WTC11 (cell line): Measurements from ENCODE around the gene TRAF2. TPM values are rescaled to one million over a fixed set of nuclear protein-coding genes. Genes with fewer than 3 reads are reported as not detected.

Experiments
- ATAC-seq: fragments of 200-7000 bp; cut with Tn5 transposase; 2 replicates; pipeline ENCODE4 v1.10.0; 2021; ENCODE audit warnings: mild to moderate bottlenecking, moderate library complexity
- Bru-seq: library from RNA; stranded (reverse); fragments of 400-500 nt; gene quantifications from one replicate; lab custom pipeline; 2021; lab: Mats Ljungman, UMichigan
- CTCF ChIA-PET: fragments of 300-600 bp; sonication (Branson Sonifier 250); formaldehyde crosslinking; loops from one replicate; lab custom pipeline; 2021; ENCODE audit warnings: antibody characterized with exemption; lab: Charles Lee
- POLR2A ChIA-PET: fragments of 350-600 bp; sonication (Branson Sonifier 250); formaldehyde crosslinking; loops from one replicate; lab custom pipeline; 2021; ENCODE audit warnings: antibody characterized with exemption; lab: Charles Lee
- DNase-seq: peaks from one replicate; pipeline ENCODE4 v3.0.0; 2021; ENCODE audit warnings: low spot score
- H3K27ac Mint-ChIP-seq: 2 replicates; pipeline ENCODE4 v1.8.0; 2021; ENCODE audit warnings: mixed read lengths
- H3K27me3 Mint-ChIP-seq: 2 replicates; pipeline ENCODE4 v1.8.0; 2021; ENCODE audit warnings: low read depth, mild to moderate bottlenecking, moderate library complexity, mixed read lengths
- H3K36me3 Mint-ChIP-seq: 2 replicates; pipeline ENCODE4 v1.8.0; 2021; ENCODE audit warnings: mixed read lengths
- H3K4me1 Mint-ChIP-seq: 2 replicates; pipeline ENCODE4 v1.8.0; 2022; ENCODE audit warnings: mixed read lengths
- H3K4me3 Mint-ChIP-seq: 2 replicates; pipeline ENCODE4 v1.8.0; 2021; ENCODE audit warnings: mild to moderate bottlenecking, moderate library complexity, mixed read lengths
- H3K9me3 Mint-ChIP-seq: 2 replicates; pipeline ENCODE4 v1.8.0; 2021; ENCODE audit warnings: mixed read lengths
- ELF4 ChIP-seq: sonication (generic); formaldehyde crosslinking; IDR thresholded peaks from 2 replicates; pipeline ENCODE4 v1.8.1; 2022; ENCODE audit warnings: low read depth, mild to moderate bottlenecking, moderate library complexity, missing genetic modification reagents
- EMX1 ChIP-seq: fragments of 250-450 bp; sonication (Bioruptor Pico); IDR thresholded peaks from 2 replicates; pipeline ENCODE4 v1.8.0; 2021; ENCODE audit warnings: mild to moderate bottlenecking
- ERG ChIP-seq: fragments of 250-450 bp; sonication (Bioruptor Pico); IDR thresholded peaks from 2 replicates; pipeline ENCODE4 v1.8.0; 2021; ENCODE audit warnings: mild to moderate bottlenecking
- GTF2I ChIP-seq: fragments of 250-450 bp; sonication (Bioruptor Pico); conservative IDR thresholded peaks from 2 replicates; pipeline ENCODE4 v1.4.0; 2021; ENCODE audit warnings: mild to moderate bottlenecking
- KAT7 ChIP-seq: sonication (generic); formaldehyde crosslinking; IDR thresholded peaks from 2 replicates; pipeline ENCODE4 v1.8.1; 2023; ENCODE audit warnings: missing genetic modification reagents, mild to moderate bottlenecking, borderline replicate concordance
- NFE2L1 ChIP-seq: sonication (generic); formaldehyde crosslinking; IDR thresholded peaks from 2 replicates; pipeline ENCODE4 v1.8.1; 2023; ENCODE audit warnings: missing genetic modification reagents
- NR1H2 ChIP-seq: sonication (generic); formaldehyde crosslinking; IDR thresholded peaks from 2 replicates; pipeline ENCODE4 v1.9.0; 2021; ENCODE audit warnings: mild to moderate bottlenecking, moderate library complexity, missing genetic modification reagents
- OVOL2 ChIP-seq: fragments of 250-450 bp; sonication (Bioruptor Pico); IDR thresholded peaks from 2 replicates; pipeline ENCODE4 v1.9.0; 2021; ENCODE audit warnings: mild to moderate bottlenecking, borderline replicate concordance
- PRDM15 ChIP-seq: sonication (generic); formaldehyde crosslinking; IDR thresholded peaks from 2 replicates; pipeline ENCODE4 v1.8.0; 2022; ENCODE audit warnings: missing genetic modification reagents
- PRRX2 ChIP-seq: fragments of 250-450 bp; sonication (Bioruptor Pico); IDR thresholded peaks from 2 replicates; pipeline ENCODE4 v1.8.0; 2021; ENCODE audit warnings: mild to moderate bottlenecking
- ZNF232 ChIP-seq: sonication (generic); formaldehyde crosslinking; IDR thresholded peaks from 2 replicates; pipeline ENCODE4 v1.8.0; 2022; ENCODE audit warnings: mild to moderate bottlenecking, missing genetic modification reagents
- ZNF263 ChIP-seq: sonication (generic); formaldehyde crosslinking; IDR thresholded peaks from 2 replicates; pipeline ENCODE4 v1.8.1; 2022; ENCODE audit warnings: low read depth, mild to moderate bottlenecking, moderate library complexity, missing genetic modification reagents
- ZNF425 ChIP-seq: fragments of 250-450 bp; sonication (Bioruptor Pico); conservative IDR thresholded peaks from 2 replicates; pipeline ENCODE4 v1.9.0; 2021; ENCODE audit warnings: mild to moderate bottlenecking
- long read RNA-seq, 3 experiments: library from RNA in 1 of 3; library from capped mRNA in 1 of 3; library from polyadenylated mRNA in 1 of 3; unstranded in 2 of 3; stranded (forward) in 1 of 3; transcript quantifications; one replicate each; pipeline ENCODE4 v2.0.0, GENCODE V29; 2021
- total RNA-seq: library from RNA; stranded (reverse); gene quantifications from 3 replicates; pipeline ENCODE4 v1.2.3, GENCODE V29; 2021
- TF ChIP-seq, protein P1 (sequence below): sonication (generic); formaldehyde crosslinking; IDR thresholded peaks from 2 replicates; pipeline ENCODE4 v1.8.1; 2023; ENCODE audit warnings: mild to moderate bottlenecking, missing genetic modification reagents
- TF ChIP-seq, protein P2 (sequence below): sonication (generic); formaldehyde crosslinking; IDR thresholded peaks from 2 replicates; pipeline ENCODE4 v1.8.1; 2023; ENCODE audit warnings: mild to moderate bottlenecking, missing genetic modification reagents, borderline replicate concordance
- TF ChIP-seq, protein P3 (sequence below): sonication (generic); formaldehyde crosslinking; IDR thresholded peaks from 2 replicates; pipeline ENCODE4 v1.8.0; 2022; ENCODE audit warnings: mild to moderate bottlenecking, missing genetic modification reagents
- TF ChIP-seq, protein P4 (sequence below): fragments of 250-450 bp; sonication (Bioruptor Pico); IDR thresholded peaks from 2 replicates; pipeline ENCODE4 v2.1.2; 2022; ENCODE audit warnings: mild to moderate bottlenecking, moderate library complexity
- TF ChIP-seq, protein P5 (sequence below): sonication (generic); formaldehyde crosslinking; IDR thresholded peaks from 2 replicates; pipeline ENCODE4 v1.8.1; 2022; ENCODE audit warnings: mild to moderate bottlenecking, moderate library complexity, missing genetic modification reagents

Gene TRAF2, protein sequence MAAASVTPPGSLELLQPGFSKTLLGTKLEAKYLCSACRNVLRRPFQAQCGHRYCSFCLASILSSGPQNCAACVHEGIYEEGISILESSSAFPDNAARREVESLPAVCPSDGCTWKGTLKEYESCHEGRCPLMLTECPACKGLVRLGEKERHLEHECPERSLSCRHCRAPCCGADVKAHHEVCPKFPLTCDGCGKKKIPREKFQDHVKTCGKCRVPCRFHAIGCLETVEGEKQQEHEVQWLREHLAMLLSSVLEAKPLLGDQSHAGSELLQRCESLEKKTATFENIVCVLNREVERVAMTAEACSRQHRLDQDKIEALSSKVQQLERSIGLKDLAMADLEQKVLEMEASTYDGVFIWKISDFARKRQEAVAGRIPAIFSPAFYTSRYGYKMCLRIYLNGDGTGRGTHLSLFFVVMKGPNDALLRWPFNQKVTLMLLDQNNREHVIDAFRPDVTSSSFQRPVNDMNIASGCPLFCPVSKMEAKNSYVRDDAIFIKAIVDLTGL
- total RNA-seq = 55.0 to 62.5 TPM (median 61.3 TPM) in 3 replicates
- percentile 65 among the genes with signal in this experiment for Bru-seq, nascent RNA
- long read RNA-seq, experiment 1, transcript TRAF2-201 (11 exons, 2,264 nt) = major isoform, 75 of 173 reads
- long read RNA-seq, experiment 1, partial matches to known transcripts = 61 of 173 reads
- long read RNA-seq, experiment 1, other reads (novel, unspliced or antisense) = 37 of 173 reads
- long read RNA-seq, experiment 2, partial matches to known transcripts = 34 of 50 reads
- long read RNA-seq, experiment 2, other reads (novel, unspliced or antisense) = 14 of 50 reads
- long read RNA-seq, experiment 3, transcript TRAF2-201 (11 exons, 2,264 nt) = major isoform, 59 of 76 reads
- long read RNA-seq, experiment 3, partial matches to known transcripts = 4 of 76 reads
- long read RNA-seq, experiment 3, other reads (novel, unspliced or antisense) = 13 of 76 reads

DNA sequence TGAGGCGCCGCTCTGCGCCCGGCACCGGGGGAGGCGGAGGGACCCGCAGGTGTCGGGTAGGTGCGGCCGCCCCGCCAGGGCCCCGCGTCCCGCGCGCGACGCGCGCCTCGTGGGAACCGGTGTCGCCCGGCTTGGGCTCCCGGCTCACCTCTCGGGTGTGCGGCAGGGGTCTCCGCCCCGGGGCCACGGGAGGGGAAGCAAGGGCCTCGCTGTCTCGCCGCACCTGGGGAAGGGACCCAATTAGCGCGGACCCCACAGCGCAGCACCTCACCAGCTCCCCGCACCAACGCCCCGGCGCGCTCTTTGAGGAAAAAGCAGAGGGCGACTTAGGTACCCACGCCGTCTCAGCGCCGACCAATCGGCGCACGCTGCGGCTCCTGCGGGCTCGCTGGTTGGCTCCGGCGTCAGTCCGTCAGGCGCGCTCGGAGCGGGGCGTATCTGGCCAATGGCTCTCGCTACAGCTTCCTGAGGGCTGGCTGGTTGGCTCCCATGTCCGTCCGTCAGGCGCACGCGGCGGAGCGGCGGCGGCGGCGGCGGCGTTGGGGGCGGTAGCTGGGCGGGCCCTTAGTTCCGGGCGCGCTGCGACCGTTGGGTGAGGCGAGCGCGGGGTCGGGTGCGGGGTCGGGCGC lies at the start of gene TRAF2:
Gene TRAF2 (plus strand): TSS at position 567 of the 629 bp plus-strand sequence. CDS start 12,225 bp downstream, outside the sequence.
- CTCF ChIA-PET = interaction anchor here (0.5 to 2.9 kb wide), 12 partner anchors 39 to 265 kb away, joined by 3 to 16 read pairs (median 4); partner anchors contain the start of genes AJM1 and SAPCD2
- H3K27me3 Mint-ChIP-seq = no peaks in the 10 kb centered on the region
- peak within 1 kb of the TSS; percentile 76 for H3K4me3 Mint-ChIP-seq
- ATAC-seq (peak; percentile 97), DNase-seq (peak; percentile 98)
- H3K9me3 Mint-ChIP-seq = no peaks in the 10 kb centered on the region
- peaks cover 9% of the 10 kb centered on the region for H3K4me1 Mint-ChIP-seq
- peak within 1 kb of the TSS; percentile 60; the same call in 1 of the 2 replicates for H3K27ac Mint-ChIP-seq
- POLR2A ChIA-PET = interaction anchor here (0.8 to 1.3 kb wide), 2 partner anchors 16 to 39 kb away, joined by 3 to 4 read pairs; no protein-coding TSS in a partner anchor
- H3K36me3 Mint-ChIP-seq = no peaks in the 10 kb centered on the region
- TF ChIP-seq, protein P1, sequence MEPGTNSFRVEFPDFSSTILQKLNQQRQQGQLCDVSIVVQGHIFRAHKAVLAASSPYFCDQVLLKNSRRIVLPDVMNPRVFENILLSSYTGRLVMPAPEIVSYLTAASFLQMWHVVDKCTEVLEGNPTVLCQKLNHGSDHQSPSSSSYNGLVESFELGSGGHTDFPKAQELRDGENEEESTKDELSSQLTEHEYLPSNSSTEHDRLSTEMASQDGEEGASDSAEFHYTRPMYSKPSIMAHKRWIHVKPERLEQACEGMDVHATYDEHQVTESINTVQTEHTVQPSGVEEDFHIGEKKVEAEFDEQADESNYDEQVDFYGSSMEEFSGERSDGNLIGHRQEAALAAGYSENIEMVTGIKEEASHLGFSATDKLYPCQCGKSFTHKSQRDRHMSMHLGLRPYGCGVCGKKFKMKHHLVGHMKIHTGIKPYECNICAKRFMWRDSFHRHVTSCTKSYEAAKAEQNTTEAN = no peak; the same call in 1 of the 2 replicates
- TF ChIP-seq, protein P2, sequence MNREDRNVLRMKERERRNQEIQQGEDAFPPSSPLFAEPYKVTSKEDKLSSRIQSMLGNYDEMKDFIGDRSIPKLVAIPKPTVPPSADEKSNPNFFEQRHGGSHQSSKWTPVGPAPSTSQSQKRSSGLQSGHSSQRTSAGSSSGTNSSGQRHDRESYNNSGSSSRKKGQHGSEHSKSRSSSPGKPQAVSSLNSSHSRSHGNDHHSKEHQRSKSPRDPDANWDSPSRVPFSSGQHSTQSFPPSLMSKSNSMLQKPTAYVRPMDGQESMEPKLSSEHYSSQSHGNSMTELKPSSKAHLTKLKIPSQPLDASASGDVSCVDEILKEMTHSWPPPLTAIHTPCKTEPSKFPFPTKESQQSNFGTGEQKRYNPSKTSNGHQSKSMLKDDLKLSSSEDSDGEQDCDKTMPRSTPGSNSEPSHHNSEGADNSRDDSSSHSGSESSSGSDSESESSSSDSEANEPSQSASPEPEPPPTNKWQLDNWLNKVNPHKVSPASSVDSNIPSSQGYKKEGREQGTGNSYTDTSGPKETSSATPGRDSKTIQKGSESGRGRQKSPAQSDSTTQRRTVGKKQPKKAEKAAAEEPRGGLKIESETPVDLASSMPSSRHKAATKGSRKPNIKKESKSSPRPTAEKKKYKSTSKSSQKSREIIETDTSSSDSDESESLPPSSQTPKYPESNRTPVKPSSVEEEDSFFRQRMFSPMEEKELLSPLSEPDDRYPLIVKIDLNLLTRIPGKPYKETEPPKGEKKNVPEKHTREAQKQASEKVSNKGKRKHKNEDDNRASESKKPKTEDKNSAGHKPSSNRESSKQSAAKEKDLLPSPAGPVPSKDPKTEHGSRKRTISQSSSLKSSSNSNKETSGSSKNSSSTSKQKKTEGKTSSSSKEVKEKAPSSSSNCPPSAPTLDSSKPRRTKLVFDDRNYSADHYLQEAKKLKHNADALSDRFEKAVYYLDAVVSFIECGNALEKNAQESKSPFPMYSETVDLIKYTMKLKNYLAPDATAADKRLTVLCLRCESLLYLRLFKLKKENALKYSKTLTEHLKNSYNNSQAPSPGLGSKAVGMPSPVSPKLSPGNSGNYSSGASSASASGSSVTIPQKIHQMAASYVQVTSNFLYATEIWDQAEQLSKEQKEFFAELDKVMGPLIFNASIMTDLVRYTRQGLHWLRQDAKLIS = no peak
- TF ChIP-seq, protein P3, sequence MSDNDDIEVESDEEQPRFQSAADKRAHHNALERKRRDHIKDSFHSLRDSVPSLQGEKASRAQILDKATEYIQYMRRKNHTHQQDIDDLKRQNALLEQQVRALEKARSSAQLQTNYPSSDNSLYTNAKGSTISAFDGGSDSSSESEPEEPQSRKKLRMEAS (CRISPR knock-in tag) = peak; percentile 80
- TF ChIP-seq OVOL2 (CRISPR knock-in tag) (no peak), PRDM15 (CRISPR knock-in tag) (no peak), ERG (CRISPR knock-in tag) (no peak), KAT7 (CRISPR knock-in tag) (no peak; the same call in 1 of the 2 replicates), EMX1 (no peak), ZNF425 (no peak), ZNF232 (no peak), GTF2I (CRISPR knock-in tag) (no peak), NR1H2 (CRISPR knock-in tag) (no peak), PRRX2 (no peak), ZNF263 (CRISPR knock-in tag) (no peak), NFE2L1 (CRISPR knock-in tag) (no peak), ELF4 (CRISPR knock-in tag) (no peak; the same call in 1 of the 2 replicates)
- TF ChIP-seq, protein P4, sequence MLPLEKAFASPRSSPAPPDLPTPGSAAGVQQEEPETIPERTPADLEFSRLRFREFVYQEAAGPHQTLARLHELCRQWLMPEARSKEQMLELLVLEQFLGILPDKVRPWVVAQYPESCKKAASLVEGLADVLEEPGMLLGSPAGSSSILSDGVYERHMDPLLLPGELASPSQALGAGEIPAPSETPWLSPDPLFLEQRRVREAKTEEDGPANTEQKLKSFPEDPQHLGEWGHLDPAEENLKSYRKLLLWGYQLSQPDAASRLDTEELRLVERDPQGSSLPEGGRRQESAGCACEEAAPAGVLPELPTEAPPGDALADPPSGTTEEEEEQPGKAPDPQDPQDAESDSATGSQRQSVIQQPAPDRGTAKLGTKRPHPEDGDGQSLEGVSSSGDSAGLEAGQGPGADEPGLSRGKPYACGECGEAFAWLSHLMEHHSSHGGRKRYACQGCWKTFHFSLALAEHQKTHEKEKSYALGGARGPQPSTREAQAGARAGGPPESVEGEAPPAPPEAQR (CRISPR knock-in tag) = no peak
- TF ChIP-seq, protein P5, sequence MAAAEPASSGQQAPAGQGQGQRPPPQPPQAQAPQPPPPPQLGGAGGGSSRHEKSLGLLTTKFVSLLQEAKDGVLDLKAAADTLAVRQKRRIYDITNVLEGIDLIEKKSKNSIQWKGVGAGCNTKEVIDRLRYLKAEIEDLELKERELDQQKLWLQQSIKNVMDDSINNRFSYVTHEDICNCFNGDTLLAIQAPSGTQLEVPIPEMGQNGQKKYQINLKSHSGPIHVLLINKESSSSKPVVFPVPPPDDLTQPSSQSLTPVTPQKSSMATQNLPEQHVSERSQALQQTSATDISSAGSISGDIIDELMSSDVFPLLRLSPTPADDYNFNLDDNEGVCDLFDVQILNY (CRISPR knock-in tag) = peak; percentile 76; the same call in 1 of the 2 replicates
